ENCODE measurements around the gene BCAS3.

Gene BCAS3

GRCh38 chr17:61363601-61364462 lies 686.2 kb downstream of the BCAS3 start:
- DNase-seq (ENCODE audit: low read depth in 2 of 2), result no peak

- no peak for DNase-seq (ENCODE audit: low read depth in 2 of 2)
Observed at GRCh38 chr17:61364463-61364846, 686.8 kb downstream of the BCAS3 start.

GRCh38 chr17:61366076-61366714 lies 688.5 kb downstream of the BCAS3 start:
- DNase-seq (ENCODE audit: low read depth in 2 of 2), result no peak

GRCh38 chr17:61366715-61367413 lies 689.2 kb downstream of the BCAS3 start:
- no peak for DNase-seq (ENCODE audit: low read depth in 2 of 2)

GRCh38 chr17:61368049-61368831 lies 690.6 kb downstream of the BCAS3 start:
- DNase-seq (ENCODE audit: low read depth in 2 of 2), result no peak

- DNase-seq (ENCODE audit: low read depth in 2 of 2), result no peak
Observed at GRCh38 chr17:61368832-61369450, 691.3 kb downstream of the BCAS3 start.

- DNase-seq (ENCODE audit: low read depth in 2 of 2), result no peak
Observed at GRCh38 chr17:61369751-61370150, 692.1 kb downstream of the BCAS3 start.

GRCh38 chr17:61371179-61371578 lies 693.5 kb downstream of the BCAS3 start:
- no peak for DNase-seq (ENCODE audit: low read depth in 2 of 2)

GRCh38 chr17:61371606-61372005 lies 694.0 kb downstream of the BCAS3 start:
- DNase-seq (ENCODE audit: low read depth in 2 of 2), result no peak

GRCh38 chr17:61372436-61372835 lies 694.8 kb downstream of the BCAS3 start:
- DNase-seq (ENCODE audit: low read depth in 2 of 2), result no peak

GRCh38 chr17:61376931-61377838 lies 699.5 kb downstream of the BCAS3 start:
- no peak for DNase-seq (ENCODE audit: low read depth in 2 of 2)

- DNase-seq (ENCODE audit: low read depth in 2 of 2), result no peak
Observed at GRCh38 chr17:61378658-61379456, 701.2 kb downstream of the BCAS3 start.

- no peak for DNase-seq (ENCODE audit: low read depth in 2 of 2)
Observed at GRCh38 chr17:61379457-61380216, 702.0 kb downstream of the BCAS3 start.

GRCh38 chr17:61380217-61380835 lies 702.7 kb downstream of the BCAS3 start:
- DNase-seq (ENCODE audit: low read depth in 2 of 2), result no peak

GRCh38 chr17:61380836-61381525 lies 703.3 kb downstream of the BCAS3 start:
- no peak for DNase-seq (ENCODE audit: low read depth in 2 of 2)

GRCh38 chr17:61381537-61381936 lies 703.9 kb downstream of the BCAS3 start:
- no peak for DNase-seq (ENCODE audit: low read depth in 2 of 2)

- no peak for DNase-seq (ENCODE audit: low read depth in 2 of 2)
Observed at GRCh38 chr17:61382796-61383688, 705.4 kb downstream of the BCAS3 start.
